HEK293T (cell line): Measurements from ENCODE around the gene TMEM171.

ENCODE experiments used
- CTBP1 ChIP-seq: fragments of 450-650 bp; IDR thresholded peaks from 2 replicates; pipeline ENCODE4 v1.6.1; 2016; ENCODE audit warnings: borderline replicate concordance
- ELF4 ChIP-seq: fragments of 450-650 bp; IDR thresholded peaks from 2 replicates; pipeline ENCODE4 v1.6.1; 2017; ENCODE audit warnings: antibody characterized with exemption
- LEF1 ChIP-seq: fragments of 450-650 bp; IDR thresholded peaks from 2 replicates; pipeline ENCODE4 v1.6.1; 2017; ENCODE audit warnings: mild to moderate bottlenecking, borderline replicate concordance
- NFRKB ChIP-seq: fragments of 450-650 bp; IDR thresholded peaks from 2 replicates; pipeline ENCODE4 v1.6.1; 2016; ENCODE audit warnings: mild to moderate bottlenecking, moderate library complexity
- SP1 ChIP-seq: fragments of 450-650 bp; IDR thresholded peaks from 2 replicates; pipeline ENCODE4 v1.6.1; 2017
- SUZ12 ChIP-seq: fragments of 450-650 bp; IDR thresholded peaks from 2 replicates; pipeline ENCODE4 v1.6.1; 2016; ENCODE audit warnings: mild to moderate bottlenecking
- TARDBP ChIP-seq: fragments of 450-650 bp; IDR thresholded peaks from 2 replicates; pipeline ENCODE4 v1.6.1; 2016

DNA sequence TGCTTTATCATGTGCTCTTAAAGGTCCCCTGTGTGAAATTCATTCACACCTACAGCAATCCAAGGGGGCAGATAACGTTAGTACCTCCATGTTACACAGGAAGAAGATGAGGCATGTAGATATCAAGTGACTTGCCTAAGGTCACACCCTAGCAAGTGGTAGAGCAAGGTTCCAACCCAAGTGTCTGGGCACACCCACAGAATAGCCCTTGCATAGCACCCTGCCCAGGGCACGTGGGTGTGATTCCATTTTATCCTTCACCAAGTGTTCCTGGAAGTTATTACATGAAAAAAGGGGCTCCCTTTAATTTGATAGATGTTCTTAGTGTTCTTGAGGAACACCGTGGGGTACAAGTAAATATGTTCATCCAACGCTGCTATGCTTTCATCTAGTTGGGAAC, 4.9 kb downstream of the TMEM171 start:
- TF ChIP-seq LEF1 (no peak), CTBP1 (no peak), NFRKB (no peak), TARDBP (no peak), SUZ12 (no peak), SP1 (no peak), ELF4 (no peak)
